IMR-90 (cell line): ENCODE results near the gene MTCP1. TPM values are rescaled to one million over a fixed set of nuclear protein-coding genes. Genes with fewer than 3 reads are reported as not detected.
A peak's percentile ranks its signal among the peaks of the same experiment; 100 is the strongest.

Experiments used
- ATAC-seq: fragments of 200-7000 bp; cut with Tn5 transposase; 2 replicates; pipeline ENCODE4 v1.9.1; 2020; ENCODE audit warnings: low read depth, mild to moderate bottlenecking, moderate library complexity
- BruUV-seq: library from RNA; stranded (reverse); fragments of 400-500 nt; replicated peaks from 2 replicates; lab custom pipeline; 2021; lab: Mats Ljungman, UMichigan
- CTCF ChIA-PET: fragments of 300-600 bp; formaldehyde crosslinking; extraction: SDS; loops from one replicate; lab custom pipeline; 2021; ENCODE audit warnings: antibody characterized with exemption; lab: Yijun Ruan, JAX
- POLR2A ChIA-PET: fragments of 300-600 bp; sonication (Branson Sonifier 250); formaldehyde crosslinking; loops from one replicate; lab custom pipeline; 2022; ENCODE audit warnings: antibody characterized with exemption; ENCODE audit not compliant: unreplicated experiment; lab: Charles Lee
- DNase-seq: peaks from one replicate; pipeline ENCODE4 v3.0.0; 2013
- H2AFZ ChIP-seq: replicated peaks from 2 replicates; pipeline ENCODE3; 2013; ENCODE audit warnings: low read length, mild to moderate bottlenecking; ENCODE audit not compliant: poor library complexity
- H2AK5ac ChIP-seq: 2 replicates; pipeline ENCODE4 v1.6.1; 2013; ENCODE audit warnings: low read depth, low read length, inconsistent platforms
- H2AK9ac ChIP-seq: replicated peaks from 2 replicates; pipeline ENCODE3; 2013; ENCODE audit warnings: mild to moderate bottlenecking, low read depth, low read length, moderate library complexity; ENCODE audit not compliant: poor library complexity
- H2BK120ac ChIP-seq: 2 replicates; pipeline ENCODE4 v1.6.1; 2013; ENCODE audit warnings: low read depth, low read length, inconsistent platforms
- H2BK15ac ChIP-seq: 3 replicates; pipeline ENCODE4 v1.6.1; 2013; ENCODE audit warnings: low read depth, low read length, inconsistent platforms
- H2BK20ac ChIP-seq: 2 replicates; pipeline ENCODE4 v1.6.1; 2013; ENCODE audit warnings: low read depth, mild to moderate bottlenecking, inconsistent platforms, low read length, moderate library complexity
- H2BK5ac ChIP-seq: 2 replicates; pipeline ENCODE4 v1.6.1; 2013; ENCODE audit warnings: mild to moderate bottlenecking, low read depth, low read length, inconsistent platforms; ENCODE audit not compliant: poor library complexity, severe bottlenecking
- H3K14ac ChIP-seq: replicated peaks from 2 replicates; pipeline ENCODE4 v1.6.1; 2013; ENCODE audit warnings: low read depth, low read length, inconsistent platforms
- H3K18ac ChIP-seq: 2 replicates; pipeline ENCODE4 v1.6.1; 2013; ENCODE audit warnings: low read depth, low read length, control low read depth
- H3K23ac ChIP-seq: 2 replicates; pipeline ENCODE4 v1.6.1; 2013; ENCODE audit warnings: low read depth, low read length, inconsistent platforms
- H3K27ac ChIP-seq: 2 replicates; pipeline ENCODE4 v1.5.1; 2013; ENCODE audit warnings: mild to moderate bottlenecking, control low read depth, low read length; ENCODE audit not compliant: insufficient read depth
- H3K27me3 ChIP-seq: 2 replicates; pipeline ENCODE4 v1.6.1; 2013; ENCODE audit warnings: low read length; ENCODE audit not compliant: control insufficient read depth, insufficient read depth
- H3K36me3 ChIP-seq: 2 replicates; pipeline ENCODE4 v1.6.1; 2013; ENCODE audit warnings: low read length, mixed read lengths; ENCODE audit not compliant: control insufficient read depth, insufficient read depth
- H3K4ac ChIP-seq: 2 replicates; pipeline ENCODE4 v1.6.1; 2013; ENCODE audit warnings: low read depth, low read length, inconsistent platforms
- H3K4me1 ChIP-seq: 2 replicates; pipeline ENCODE4 v1.6.1; 2013; ENCODE audit warnings: low read length, mixed read lengths; ENCODE audit not compliant: control insufficient read depth, insufficient read depth
- H3K4me2 ChIP-seq: 2 replicates; pipeline ENCODE4 v1.6.1; 2013; ENCODE audit warnings: low read depth, mild to moderate bottlenecking, control low read depth, low read length, moderate library complexity
- H3K4me3 ChIP-seq: 2 replicates; pipeline ENCODE4 v1.5.1; 2013; ENCODE audit warnings: low read depth, mild to moderate bottlenecking, control low read depth, low read length, moderate library complexity; ENCODE audit not compliant: insufficient read depth
- H3K56ac ChIP-seq: 2 replicates; pipeline ENCODE4 v1.6.1; 2013; ENCODE audit warnings: low read length, inconsistent platforms; ENCODE audit not compliant: insufficient read depth; ENCODE audit errors: extremely low read depth
- H3K79me1 ChIP-seq, 2 experiments: 2 replicates each; pipeline ENCODE4 v1.6.1; 2013; ENCODE audit warnings: low read length in 2 of 2, inconsistent platforms in 1 of 2, low read depth in 1 of 2
- H3K9ac ChIP-seq: 2 replicates; pipeline ENCODE4 v1.6.1; 2013; ENCODE audit warnings: low read depth, low read length, control low read depth
- H3K9me1 ChIP-seq: 2 replicates; pipeline ENCODE4 v1.6.1; 2013; ENCODE audit warnings: low read length, inconsistent platforms; ENCODE audit not compliant: insufficient read depth
- H3K9me3 ChIP-seq: 2 replicates; pipeline ENCODE4 v1.6.1; 2013; ENCODE audit warnings: low read length; ENCODE audit not compliant: control insufficient read depth, insufficient read depth
- H4K20me1 ChIP-seq: 2 replicates; pipeline ENCODE4 v1.6.1; 2013; ENCODE audit warnings: low read length, inconsistent platforms; ENCODE audit not compliant: insufficient read depth
- H4K5ac ChIP-seq: 2 replicates; pipeline ENCODE4 v1.6.1; 2013; ENCODE audit warnings: mild to moderate bottlenecking, low read depth, low read length, control low read depth
- H4K8ac ChIP-seq, 2 experiments: 2 replicates each; pipeline ENCODE4 v1.6.1; 2013; ENCODE audit warnings: low read depth in 2 of 2, low read length in 2 of 2, control low read depth in 1 of 2, inconsistent platforms in 1 of 2
- H4K91ac ChIP-seq: 2 replicates; pipeline ENCODE4 v1.6.1; 2013; ENCODE audit warnings: low read depth, low read length, inconsistent platforms; ENCODE audit not compliant: insufficient read depth
- BHLHE40 ChIP-seq: fragments of 150-350 bp; IDR thresholded peaks from 2 replicates; pipeline ENCODE4 v1.6.1; 2016; ENCODE audit warnings: mild to moderate bottlenecking, low read depth, low read length
- CHD1 ChIP-seq: IDR thresholded peaks from 2 replicates; pipeline ENCODE4 v1.6.1; 2012; ENCODE audit warnings: low read depth, low read length, improper control_type of control experiment
- CTCF ChIP-seq: conservative IDR thresholded peaks from 2 replicates; pipeline ENCODE4 v1.5.1; 2012; ENCODE audit warnings: mild to moderate bottlenecking, low read depth, low read length, improper control_type of control experiment
- MAFK ChIP-seq: IDR thresholded peaks from 2 replicates; pipeline ENCODE4 v1.6.1; 2012; ENCODE audit warnings: low read depth, low read length, improper control_type of control experiment
- MAZ ChIP-seq: IDR thresholded peaks from 2 replicates; pipeline ENCODE4 v1.6.1; 2012; ENCODE audit warnings: low read depth, mild to moderate bottlenecking, low read length, improper control_type of control experiment, moderate library complexity, borderline replicate concordance
- RCOR1 ChIP-seq: IDR thresholded peaks from 2 replicates; pipeline ENCODE4 v1.6.1; 2012; ENCODE audit warnings: mild to moderate bottlenecking, low read length, improper control_type of control experiment; ENCODE audit not compliant: insufficient replicate concordance
- RFX5 ChIP-seq: IDR thresholded peaks from 2 replicates; pipeline ENCODE4 v1.8.0; 2012; ENCODE audit warnings: low read depth, mild to moderate bottlenecking, low read length, moderate library complexity
- SMC3 ChIP-seq: fragments of 150-350 bp; IDR thresholded peaks from 2 replicates; pipeline ENCODE4 v1.6.1; 2016; ENCODE audit warnings: low read depth, mild to moderate bottlenecking, antibody characterized with exemption, low read length, moderate library complexity
- WGBS, 2 experiments: methylation state at CpG; one replicate each; pipeline versions ENCODE4 v1.1.5 to v1.1.7; 2013; ENCODE audit warnings: missing lambda C conversion rate in 2 of 2; ENCODE audit not compliant: insufficient read length in 1 of 2; ENCODE audit errors: extremely low coverage in 2 of 2; 5-methylcytosine and 5-hydroxymethylcytosine counted together
- dilution Hi-C: fragments of 300-500 bp; cut with HindIII; formaldehyde crosslinking; loops from one replicate; pipeline ENCODE4 v1.14.3; 2018; ENCODE audit warnings: low sequenced_read_pairs; ENCODE audit not compliant: unreplicated experiment
- in situ Hi-C: fragments of 300-500 bp; cut with MboI; formaldehyde crosslinking; loops from 3 replicates; pipeline ENCODE4 v1.14.3; 2019; ENCODE audit warnings: low sequenced_read_pairs, inconsistent platforms, mixed read lengths
- intact Hi-C: fragments of 100-400 bp; cut with micrococcal nuclease; formaldehyde crosslinking; loops from 2 replicates; pipeline ENCODE4 v1.10.0; 2022
- polyA plus RNA-seq, 3 experiments: library from polyadenylated mRNA; depleted of rRNA; stranded (reverse); fragments of >200 nt; gene quantifications; 2 replicates each; pipeline ENCODE4 v1.2.3, GENCODE V29; 2012; ENCODE audit warnings: low replicate concordance in 1 of 3
- total RNA-seq: library from RNA; depleted of rRNA; stranded (reverse); fragments of >200 nt; gene quantifications from 2 replicates; pipeline ENCODE4 v1.2.3, GENCODE V29; 2012
- TF ChIP-seq, protein P1 (sequence below): fragments of 150-350 bp; IDR thresholded peaks from 2 replicates; pipeline ENCODE4 v1.6.1; 2016; ENCODE audit warnings: low read depth, mild to moderate bottlenecking, low read length, moderate library complexity, borderline replicate concordance

Gene MTCP1
- total and polyA plus RNA-seq, 2 of the 4 experiments (the other 2 are of a cell fraction) = 0.54 to 4.2 TPM

DNA sequence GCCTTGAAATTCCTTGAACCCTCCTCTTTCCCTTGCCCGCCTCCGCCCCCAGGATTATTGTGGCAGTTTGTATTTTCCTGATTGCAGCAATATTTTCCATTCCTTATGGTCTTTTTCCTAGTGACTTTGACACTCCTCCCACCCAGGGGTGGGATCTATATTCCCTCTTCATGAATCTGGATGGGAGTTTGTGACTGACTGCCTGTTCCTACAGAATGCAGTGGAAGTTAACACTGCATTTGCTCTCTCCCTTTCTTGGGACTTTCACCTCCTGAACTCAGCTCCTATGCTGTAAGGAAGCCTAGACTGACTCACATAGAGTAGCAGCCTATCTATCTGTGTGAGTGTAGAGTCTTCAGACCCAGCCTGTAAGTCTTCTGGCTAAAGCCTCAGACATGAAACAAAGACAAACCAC lies 42.1 kb downstream of the MTCP1 start:
- ATAC-seq = no peak
- no peaks in the 10 kb centered on the region for H3K9me3 ChIP-seq
- no TSS peak for BruUV-seq
- H3K23ac ChIP-seq = no peak overlapping the region
- ChIA-PET POLR2A (no interaction called here), CTCF (interaction anchor here (1.5 kb wide), 1 partner anchor 20 kb away, joined by 5 read pairs; no protein-coding TSS in a partner anchor)
- H3K27ac ChIP-seq = no peak overlapping the region
- H3K9me1 ChIP-seq = no peaks in the 10 kb centered on the region
- peak overlapping the region; percentile 31 for H2AK9ac ChIP-seq
- H3K18ac ChIP-seq = no peak overlapping the region
- no peak overlapping the region; the same call in 1 of the 2 replicates for H3K9ac ChIP-seq
- no peak overlapping the region for H2BK5ac ChIP-seq
- WGBS, 2 experiments = no CpG with 5 or more reads among the region's 2 CpGs
- no peak overlapping the region for H2BK20ac ChIP-seq
- no peak overlapping the region; the same call in 1 of the 2 replicates for H4K5ac ChIP-seq
- TF ChIP-seq CHD1 (no peak), MAFK (no peak), RFX5 (no peak), BHLHE40 (no peak), RCOR1 (no peak), CTCF (no peak), SMC3 (no peak), MAZ (no peak)
- TF ChIP-seq, protein P1, sequence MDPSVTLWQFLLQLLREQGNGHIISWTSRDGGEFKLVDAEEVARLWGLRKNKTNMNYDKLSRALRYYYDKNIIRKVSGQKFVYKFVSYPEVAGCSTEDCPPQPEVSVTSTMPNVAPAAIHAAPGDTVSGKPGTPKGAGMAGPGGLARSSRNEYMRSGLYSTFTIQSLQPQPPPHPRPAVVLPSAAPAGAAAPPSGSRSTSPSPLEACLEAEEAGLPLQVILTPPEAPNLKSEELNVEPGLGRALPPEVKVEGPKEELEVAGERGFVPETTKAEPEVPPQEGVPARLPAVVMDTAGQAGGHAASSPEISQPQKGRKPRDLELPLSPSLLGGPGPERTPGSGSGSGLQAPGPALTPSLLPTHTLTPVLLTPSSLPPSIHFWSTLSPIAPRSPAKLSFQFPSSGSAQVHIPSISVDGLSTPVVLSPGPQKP = no peak
- in situ Hi-C loops (no loop called here), dilution Hi-C loops (no loop called here), intact Hi-C loops (no loop called here)
- no peaks in the 10 kb centered on the region for H3K4me1 ChIP-seq
- H3K27me3 ChIP-seq = no peaks in the 10 kb centered on the region
- peak overlapping the region; percentile 58 for H3K4me2 ChIP-seq
- no peak overlapping the region for H4K8ac ChIP-seq
- H2AK5ac ChIP-seq = no peak overlapping the region
- H4K20me1 ChIP-seq = no peaks in the 10 kb centered on the region
- no peak overlapping the region for H2AFZ ChIP-seq
- no peak overlapping the region for H2BK15ac ChIP-seq
- no peak overlapping the region for H3K14ac ChIP-seq
- no peak overlapping the region for H4K91ac ChIP-seq
- H3K36me3 ChIP-seq = no peaks in the 10 kb centered on the region
- H3K4ac ChIP-seq = no peak overlapping the region
- no peak overlapping the region for H3K4me3 ChIP-seq
- no peak overlapping the region for H2BK120ac ChIP-seq
- no peak overlapping the region for H3K56ac ChIP-seq
- peaks cover 0 to 7% of the 10 kb centered on the region in 2 experiments; a peak in 2 of 4 replicates for H3K79me1 ChIP-seq
- peak; percentile 39 for DNase-seq
